GM21423 (cell line): ENCODE measurements around the gene COBL.

Experiments used
- ATAC-seq: cut with Tn5 transposase; IDR thresholded peaks from one replicate; pipeline ENCODE4 v1.9.1; 2021; ENCODE audit warnings: mild to moderate bottlenecking, moderate library complexity; ENCODE audit not compliant: unreplicated experiment

COBL gene

GRCh38 chr7:51328351-51328801, 11.8 kb upstream of the COBL start:
- no peak for ATAC-seq

- ATAC-seq = no peak
Measured at GRCh38 chr7:51327287-51327717, 10.7 kb upstream of the COBL start.

GRCh38 chr7:51326656-51327286, 10.2 kb upstream of the COBL start:
- ATAC-seq = no peak

- ATAC-seq = no peak
Measured at GRCh38 chr7:51325908-51326307, 9.3 kb upstream of the COBL start.

GRCh38 chr7:51325261-51325676, 8.7 kb upstream of the COBL start:
- ATAC-seq = no peak

- no peak for ATAC-seq
Measured at GRCh38 chr7:51324206-51324898, 7.7 kb upstream of the COBL start.

- no peak for ATAC-seq
Measured at GRCh38 chr7:51321961-51322515, 5.4 kb upstream of the COBL start.

GRCh38 chr7:51318886-51319579, 2.4 kb upstream of the COBL start:
- no peak for ATAC-seq

GRCh38 chr7:51318001-51318400, 1.4 kb upstream of the COBL start:
- no peak for ATAC-seq

GRCh38 chr7:51317582-51317910, 937 bp upstream of the COBL start:
- ATAC-seq = no peak

GRCh38 chr7:51316262-51316665, 345 bp downstream of the COBL start:
- no peak for ATAC-seq

- ATAC-seq = no peak
Measured at GRCh38 chr7:51315393-51316261, 982 bp downstream of the COBL start.

GRCh38 chr7:51314726-51315125, 1.9 kb downstream of the COBL start:
- ATAC-seq = no peak

GRCh38 chr7:51313738-51314425, 2.7 kb downstream of the COBL start:
- ATAC-seq = no peak

GRCh38 chr7:51312951-51313737, 3.5 kb downstream of the COBL start:
- ATAC-seq = no peak

- no peak for ATAC-seq
Measured at GRCh38 chr7:51311166-51311565, 5.4 kb downstream of the COBL start.

- ATAC-seq = no peak
Measured at GRCh38 chr7:51310131-51310583, 6.5 kb downstream of the COBL start.

- no peak for ATAC-seq
Measured at GRCh38 chr7:51309361-51310130, 7.1 kb downstream of the COBL start.

- ATAC-seq = no peak
Measured at GRCh38 chr7:51308696-51309095, 7.9 kb downstream of the COBL start.
